ENCODE measurements around the gene QRSL1.

DNA sequence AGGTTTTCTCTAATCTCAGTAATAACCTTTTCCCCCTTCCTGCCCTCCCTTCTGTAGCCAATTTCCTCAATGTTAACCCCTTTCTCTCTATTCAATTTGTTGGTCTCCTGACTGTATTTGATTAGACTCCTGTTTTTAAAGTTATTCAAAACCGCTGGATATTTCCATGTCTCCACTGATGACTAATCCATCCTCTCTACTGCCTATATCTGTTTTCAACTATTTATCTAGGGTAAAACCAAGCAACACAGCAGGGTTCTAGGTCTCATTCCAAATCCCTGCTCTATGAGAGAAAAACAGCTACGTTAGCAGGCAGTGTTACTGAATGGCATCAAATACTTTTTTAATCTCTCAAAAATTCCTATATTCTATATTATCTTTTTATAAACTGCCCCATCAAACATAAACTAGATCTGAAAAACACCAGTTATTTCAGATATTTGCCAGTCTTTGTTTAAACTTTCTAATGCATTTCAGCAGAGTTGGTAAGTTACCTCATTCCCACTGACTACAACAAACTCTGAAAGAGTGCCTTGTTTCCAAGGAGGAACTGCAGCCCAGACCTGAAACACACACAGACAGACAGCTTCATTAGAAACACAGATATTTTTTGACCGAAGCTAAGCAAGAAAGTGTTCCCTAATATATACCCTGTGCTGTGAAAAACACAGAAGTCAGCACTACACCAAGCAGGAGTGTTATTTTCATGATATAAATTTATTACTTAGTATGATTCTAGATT is 8.3 kb upstream of the QRSL1 start:
- no peak for TF ChIP-seq POLR2AphosphoS5 (IDR thresholded peaks at IDR 0.05)
- TF ChIP-seq, protein P1, sequence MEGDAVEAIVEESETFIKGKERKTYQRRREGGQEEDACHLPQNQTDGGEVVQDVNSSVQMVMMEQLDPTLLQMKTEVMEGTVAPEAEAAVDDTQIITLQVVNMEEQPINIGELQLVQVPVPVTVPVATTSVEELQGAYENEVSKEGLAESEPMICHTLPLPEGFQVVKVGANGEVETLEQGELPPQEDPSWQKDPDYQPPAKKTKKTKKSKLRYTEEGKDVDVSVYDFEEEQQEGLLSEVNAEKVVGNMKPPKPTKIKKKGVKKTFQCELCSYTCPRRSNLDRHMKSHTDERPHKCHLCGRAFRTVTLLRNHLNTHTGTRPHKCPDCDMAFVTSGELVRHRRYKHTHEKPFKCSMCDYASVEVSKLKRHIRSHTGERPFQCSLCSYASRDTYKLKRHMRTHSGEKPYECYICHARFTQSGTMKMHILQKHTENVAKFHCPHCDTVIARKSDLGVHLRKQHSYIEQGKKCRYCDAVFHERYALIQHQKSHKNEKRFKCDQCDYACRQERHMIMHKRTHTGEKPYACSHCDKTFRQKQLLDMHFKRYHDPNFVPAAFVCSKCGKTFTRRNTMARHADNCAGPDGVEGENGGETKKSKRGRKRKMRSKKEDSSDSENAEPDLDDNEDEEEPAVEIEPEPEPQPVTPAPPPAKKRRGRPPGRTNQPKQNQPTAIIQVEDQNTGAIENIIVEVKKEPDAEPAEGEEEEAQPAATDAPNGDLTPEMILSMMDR (IDR thresholded peaks at IDR 0.05), result no peak

All from prostate gland (tissue), 2 donors.